ENCODE results near the gene ERAL1. TPM values are rescaled to one million over a fixed set of nuclear protein-coding genes. Genes with fewer than 3 reads are reported as not detected.

The ERAL1 gene
- total and polyA plus RNA-seq, 2 of the 8 experiments (the other 6 are each of a cell fraction or from before 2014, with no cell fraction given): 67.8 to 122 TPM

GRCh38 chr17:28908640-28909167, 53.9 kb downstream of the ERAL1 start:
- Histone ChIP-seq H4K5ac (ENCODE audit: insufficient read length, low read depth, low read length) (no peak overlapping the region), H4K91ac (replicated peaks; ENCODE audit: insufficient read length, low read length) (no peak overlapping the region), H3K9me3 (ENCODE audit: insufficient read depth in 2 of 2, low read depth in 1 of 2, low read length in 1 of 2) (no peaks in the 10 kb centered on the region), H3K4me1 (replicated peaks in 1 of 4; ENCODE audit: control insufficient read depth in 3 of 4, insufficient read depth in 4 of 4, low read length in 3 of 4) (peaks cover 0 to 6% (median 0%) of the 10 kb centered on the region in 4 experiments; a peak in 5 of 7 replicates), H3K27ac (ENCODE audit: low read depth, low read length) (no peak overlapping the region), H3K23ac (ENCODE audit: insufficient read length) (no peak overlapping the region), H2BK15ac (ENCODE audit: low read length) (no peak overlapping the region), H4K20me1 (replicated peaks in 1 of 2; ENCODE audit: control insufficient read depth in 1 of 2, insufficient read depth in 2 of 2, low read length in 2 of 2) (peaks cover 6 to 22% of the 10 kb centered on the region in 2 experiments), H3K56ac (replicated peaks; ENCODE audit: insufficient read length, low read depth, low read length) (no peak overlapping the region), H3K36me3 (ENCODE audit: control insufficient read depth in 2 of 4, insufficient read depth in 4 of 4, low read length in 3 of 4) (peaks cover 62 to 80% (median 74%) of the 10 kb centered on the region in 4 experiments), H3K27me3 (replicated peaks in 1 of 4; ENCODE audit: control insufficient read depth in 3 of 4, extremely low read depth in 1 of 4, insufficient read depth in 3 of 4, low read length in 3 of 4) (no peaks in the 10 kb centered on the region), H2BK120ac (replicated peaks; ENCODE audit: low read depth, low read length) (no peak overlapping the region), H3K23me2 (ENCODE audit: low read depth, low read length) (no peaks in the 10 kb centered on the region), H4K8ac (ENCODE audit: extremely low read depth, insufficient read depth, low read length) (no peak overlapping the region), H3K14ac (ENCODE audit: insufficient read length) (no peak overlapping the region), H3K4me2 (ENCODE audit: insufficient read depth in 1 of 2, low read depth in 2 of 2, low read length in 2 of 2) (no peak overlapping the region), H2BK5ac (ENCODE audit: low read depth, low read length) (no peak overlapping the region), H3K18ac (ENCODE audit: extremely low read depth, low read length) (no peak overlapping the region), H3K79me2 (ENCODE audit: control insufficient read depth in 1 of 2, insufficient read depth in 2 of 2, low read length in 2 of 2) (no peaks in the 10 kb centered on the region), H2AK5ac (ENCODE audit: low read depth, low read length) (no peak overlapping the region), H3K4me3 (ENCODE audit: extremely low read depth in 1 of 4, insufficient read depth in 2 of 4, low read depth in 3 of 4, low read length in 4 of 4) (no peak overlapping the region), H2BK20ac (ENCODE audit: low read length) (no peak overlapping the region), H3K79me1 (ENCODE audit: low read depth, low read length) (peaks cover 3% of the 10 kb centered on the region; the same call in 1 of the 2 replicates), H2AFZ (ENCODE audit: low read length) (no peak overlapping the region), H2BK12ac (ENCODE audit: low read depth, low read length) (no peak overlapping the region), H3K9ac (replicated peaks in 1 of 4; ENCODE audit: extremely low read depth in 1 of 4, low read depth in 3 of 4, low read length in 3 of 4) (no peak overlapping the region), H3K4ac (replicated peaks; ENCODE audit: insufficient read length, low read depth, low read length) (no peak overlapping the region)
- POLR2A ChIA-PET (ENCODE audit: partially characterized antibody): interaction anchor here (1.0 to 3.1 kb wide), 9 partner anchors 8 to 209 kb away, joined by 3 to 12 read pairs (median 4); partner anchors contain the start of genes FLOT2 and PHF12
- FAIRE-seq (no peak), DNase-seq (ENCODE audit: low read depth in 1 of 2, low spot score in 2 of 2) (no peak)
- TF ChIP-seq SIN3A (conservative IDR thresholded peaks at IDR 0.05 in 1 of 2, IDR thresholded peaks at IDR 0.05 in 1 of 2; ENCODE audit: low read depth in 1 of 2, low read length in 2 of 2): no peak
- TF ChIP-seq EGR1 (IDR thresholded peaks at IDR 0.05; ENCODE audit: borderline replicate concordance, low read depth, low read length): no peak
- TF ChIP-seq PHF8 (conservative IDR thresholded peaks at IDR 0.05; ENCODE audit: low read depth, low read length): no peak
- no peak for TF ChIP-seq CBX5 (IDR thresholded peaks at IDR 0.05; ENCODE audit: low read depth, low read length)
- no peak for TF ChIP-seq MAFK (IDR thresholded peaks at IDR 0.05; ENCODE audit: low read depth, low read length)
- CTCF ChIA-PET (ENCODE audit: partially characterized antibody): interaction anchor here (0.6 to 9.6 kb wide), 11 partner anchors 10 to 209 kb away, joined by 3 to 123 read pairs (median 3); partner anchors contain the start of genes NEK8 and TLCD1
- WGBS, 2 experiments (ENCODE audit: extremely low coverage in 1 of 2, insufficient coverage in 1 of 2, insufficient read length in 1 of 2, insufficient replicate concordance in 2 of 2, low coverage in 1 of 2, low lambda C conversion rate in 2 of 2, missing lambda C conversion rate in 1 of 2): 89% methylated on average over 6 of the region's 6 CpGs; no CpG with 5 or more reads in 1 of the 2 experiments

All from H1 (cell line).